ENCODE data around the gene PP2D1. TPM values are rescaled to one million over a fixed set of nuclear protein-coding genes. Genes with fewer than 3 reads are reported as not detected.
"Not testable (repeated sequence)": the region's sequence is repeated elsewhere in the genome, so short reads cannot be mapped to it uniquely, and the experiment has no call there.

Gene PP2D1
- polyA plus RNA-seq, 2 of the 4 experiments (the other 2 are of a cell fraction): not detected

- H3K4me1 ChIP-seq: peaks cover 20% of the 10 kb centered on the region
- POLR2A ChIA-PET: no interaction called here
- no peak overlapping the region for H3K27ac ChIP-seq
- 71% methylated on average over 4 of the region's 4 CpGs for WGBS (ENCODE audit: missing lambda C conversion rate)
- DNase-seq (ENCODE audit: low read depth in 1 of 2, low spot score in 1 of 2) (no peak), FAIRE-seq (no peak), ATAC-seq (no peak)
- CTCF ChIA-PET: interaction anchor here (1.1 to 1.7 kb wide), 2 partner anchors 12 to 34 kb away, joined by 3 to 4 read pairs; no protein-coding TSS in a partner anchor
- H3K4me3 ChIP-seq: no peak overlapping the region
- no peaks in the 10 kb centered on the region for H3K9me3 ChIP-seq
- H3K4me2 ChIP-seq: no peak overlapping the region
- TF ChIP-seq EP300 (IDR thresholded peaks at IDR 0.05) (no peak), PBX3 (IDR thresholded peaks at IDR 0.05) (no peak), CHD4 (IDR thresholded peaks at IDR 0.05; ENCODE audit: borderline replicate concordance) (no peak), HOXA7 (CRISPR knock-in tag; IDR thresholded peaks at IDR 0.05) (no peak), BCL3 (IDR thresholded peaks at IDR 0.05) (no peak), REST (IDR thresholded peaks at IDR 0.05) (no peak), HMGXB4 (CRISPR knock-in tag; IDR thresholded peaks at IDR 0.05; ENCODE audit: borderline replicate concordance) (no peak), CTCF (IDR thresholded peaks at IDR 0.05) (no peak), MAZ (IDR thresholded peaks at IDR 0.05; ENCODE audit: borderline replicate concordance, low read depth, low read length) (no peak)
- TF ChIP-seq, protein P1, sequence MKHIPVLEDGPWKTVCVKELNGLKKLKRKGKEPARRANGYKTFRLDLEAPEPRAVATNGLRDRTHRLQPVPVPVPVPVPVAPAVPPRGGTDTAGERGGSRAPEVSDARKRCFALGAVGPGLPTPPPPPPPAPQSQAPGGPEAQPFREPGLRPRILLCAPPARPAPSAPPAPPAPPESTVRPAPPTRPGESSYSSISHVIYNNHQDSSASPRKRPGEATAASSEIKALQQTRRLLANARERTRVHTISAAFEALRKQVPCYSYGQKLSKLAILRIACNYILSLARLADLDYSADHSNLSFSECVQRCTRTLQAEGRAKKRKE (CRISPR knock-in tag; IDR thresholded peaks at IDR 0.05; ENCODE audit: low read depth): no peak
- TF ChIP-seq, protein P2, sequence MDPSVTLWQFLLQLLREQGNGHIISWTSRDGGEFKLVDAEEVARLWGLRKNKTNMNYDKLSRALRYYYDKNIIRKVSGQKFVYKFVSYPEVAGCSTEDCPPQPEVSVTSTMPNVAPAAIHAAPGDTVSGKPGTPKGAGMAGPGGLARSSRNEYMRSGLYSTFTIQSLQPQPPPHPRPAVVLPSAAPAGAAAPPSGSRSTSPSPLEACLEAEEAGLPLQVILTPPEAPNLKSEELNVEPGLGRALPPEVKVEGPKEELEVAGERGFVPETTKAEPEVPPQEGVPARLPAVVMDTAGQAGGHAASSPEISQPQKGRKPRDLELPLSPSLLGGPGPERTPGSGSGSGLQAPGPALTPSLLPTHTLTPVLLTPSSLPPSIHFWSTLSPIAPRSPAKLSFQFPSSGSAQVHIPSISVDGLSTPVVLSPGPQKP (IDR thresholded peaks at IDR 0.05; ENCODE audit: low read depth, low read length): no peak
Observed at GRCh38 chr3:19959505-19959904, 52.6 kb downstream of the PP2D1 start.

DNA sequence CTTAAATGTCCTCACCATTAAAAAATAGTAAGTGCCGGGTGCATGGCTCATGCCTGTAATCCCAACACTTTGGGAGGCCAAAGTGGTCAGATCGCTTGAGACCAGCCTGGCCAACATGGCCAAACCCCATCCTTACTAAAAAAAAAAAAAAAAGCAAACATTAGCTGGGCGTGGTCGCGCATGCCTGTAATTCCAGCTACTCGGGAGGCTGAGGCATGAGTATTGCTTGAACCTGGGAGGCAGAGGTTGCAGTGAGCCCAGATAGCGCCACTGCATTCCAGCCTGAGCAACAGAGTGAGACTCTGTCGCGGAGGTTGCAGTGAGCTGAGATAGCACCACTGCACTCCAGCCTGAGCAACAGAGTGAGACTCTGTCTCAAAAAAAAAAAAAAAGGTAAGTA lies 54.7 kb downstream of the PP2D1 start:
- Histone ChIP-seq H3K27ac (peak overlapping the region; percentile 38 to 78; a peak in 5 of 6 replicates), H3K4me1 (peaks cover 20% of the 10 kb centered on the region), H3K4me2 (peak overlapping the region; percentile 61)
- H3K9me3 ChIP-seq, H3K4me3 ChIP-seq, FAIRE-seq: not testable (repeated sequence)
- DNase-seq (ENCODE audit: low read depth in 1 of 2, low spot score in 1 of 2) (peak in 1 of 2 experiments; percentile 49), ATAC-seq (peak in 1 of 2 experiments; percentile 80; a peak in 3 of 6 replicates)
- CTCF ChIA-PET: interaction anchor here (1.1 kb wide), 1 partner anchor 609 kb away, joined by 3 read pairs; no protein-coding TSS in a partner anchor
- POLR2A ChIA-PET: interaction anchor here (0.6 kb wide), 1 partner anchor 24 kb away, joined by 4 read pairs; no protein-coding TSS in a partner anchor
- 54% methylated on average over 9 of the region's 9 CpGs for WGBS (ENCODE audit: missing lambda C conversion rate)
